Smooth muscle cell (in vitro differentiated cells): Measurements from ENCODE around the gene CHST3. TPM values are rescaled to one million over a fixed set of nuclear protein-coding genes. Genes with fewer than 3 reads are reported as not detected.
A peak's percentile ranks its signal among the peaks of the same experiment; 100 is the strongest.

ENCODE experiments used
- DNase-seq: peaks from one replicate; lab custom pipeline; 2025; ENCODE audit not compliant: unreplicated experiment; lab: John Stamatoyannopoulos, UW
- H2AFZ ChIP-seq: fragments of 200-600 bp; sonication (generic); 2 replicates; pipeline ENCODE4 v1.6.0; 2016; ENCODE audit warnings: antibody characterized with exemption, low read depth, mild to moderate bottlenecking
- H3F3A ChIP-seq: fragments of 200-600 bp; sonication (generic); 2 replicates; pipeline ENCODE4 v1.6.0; 2017; ENCODE audit warnings: antibody characterized with exemption, low read depth
- H3K27ac ChIP-seq: fragments of 200-600 bp; sonication (generic); 2 replicates; pipeline ENCODE4 v1.5.1; 2016; ENCODE audit warnings: low read depth, mild to moderate bottlenecking
- H3K27me3 ChIP-seq: fragments of 200-600 bp; sonication (generic); 2 replicates; pipeline ENCODE4 v1.6.1; 2016; ENCODE audit warnings: low read depth, mild to moderate bottlenecking
- H3K36me3 ChIP-seq: fragments of 200-600 bp; sonication (generic); 2 replicates; pipeline ENCODE4 v1.5.1; 2016; ENCODE audit warnings: low read depth
- H3K4me1 ChIP-seq: fragments of 200-600 bp; sonication (generic); 2 replicates; pipeline ENCODE4 v1.5.1; 2016; ENCODE audit warnings: low read depth
- H3K4me2 ChIP-seq: fragments of 200-600 bp; sonication (generic); 2 replicates; pipeline ENCODE4 v1.6.0; 2016; ENCODE audit warnings: mild to moderate bottlenecking
- H3K4me3 ChIP-seq: fragments of 200-600 bp; sonication (generic); 2 replicates; pipeline ENCODE4 v1.5.1; 2016; ENCODE audit warnings: mild to moderate bottlenecking
- H3K79me2 ChIP-seq: fragments of 200-600 bp; sonication (generic); 2 replicates; pipeline ENCODE4 v1.6.0; 2016; ENCODE audit warnings: low read depth, mild to moderate bottlenecking
- H3K9ac ChIP-seq: fragments of 200-600 bp; sonication (generic); 2 replicates; pipeline ENCODE4 v1.6.0; 2016; ENCODE audit warnings: low read depth
- H3K9me3 ChIP-seq: fragments of 200-600 bp; sonication (generic); replicated peaks from 2 replicates; pipeline ENCODE4 v1.5.1; 2016; ENCODE audit warnings: low read depth
- H4K20me1 ChIP-seq: fragments of 200-600 bp; sonication (generic); 2 replicates; pipeline ENCODE4 v1.6.0; 2016; ENCODE audit warnings: low read depth
- CTCF ChIP-seq: fragments of 200-600 bp; sonication (generic); IDR thresholded peaks from 2 replicates; pipeline ENCODE4 v1.5.1; 2017; ENCODE audit warnings: borderline replicate concordance, mild to moderate bottlenecking, antibody characterized with exemption; ENCODE audit not compliant: insufficient read depth, poor library complexity, severe bottlenecking
- WGBS: methylation state at CpG from one replicate; pipeline ENCODE4 v1.1.7; 2016; ENCODE audit warnings: low lambda C conversion rate; 5-methylcytosine and 5-hydroxymethylcytosine counted together
- polyA plus RNA-seq: library from polyadenylated mRNA; unstranded; fragments of >200 nt; fragmentation: Nextera tagmentation; extraction: Ambion mirVana; gene quantifications from 2 replicates; pipeline ENCODE4 v1.2.1, GENCODE V29; 2016
- total RNA-seq: library from RNA; depleted of rRNA; stranded (reverse); fragments of >200 nt; gene quantifications from 2 replicates; pipeline ENCODE4 v1.2.3, GENCODE V29; 2014

The CHST3 gene
- total and polyA plus RNA-seq, 2 experiments from 2014 or later: 7.0 to 10.6 TPM

DNA sequence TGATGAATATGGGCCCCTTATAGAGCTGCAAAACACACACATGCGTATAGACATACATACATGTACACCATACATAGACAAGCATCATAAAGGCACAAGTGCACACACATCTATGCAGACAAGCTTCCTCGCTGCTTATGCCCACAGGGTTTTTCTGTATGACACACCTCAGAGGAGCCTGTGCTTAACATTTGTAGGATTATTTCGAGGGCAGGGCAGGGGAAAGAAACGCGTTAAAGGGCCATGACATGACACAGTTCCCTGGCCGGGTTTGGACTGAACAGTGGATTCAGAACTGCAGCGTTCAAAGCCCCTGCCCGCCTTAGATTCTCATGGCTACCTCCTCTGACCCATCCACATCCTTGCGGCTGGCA is 44.8 kb downstream of the CHST3 start:
- H3K4me1 ChIP-seq: peaks cover 7% of the 10 kb centered on the region
- no peak overlapping the region for H3K4me3 ChIP-seq
- peaks cover 9% of the 10 kb centered on the region for H3F3A ChIP-seq
- peak overlapping the region; percentile 50 for H2AFZ ChIP-seq
- no peaks in the 10 kb centered on the region for H3K79me2 ChIP-seq
- H4K20me1 ChIP-seq: no peaks in the 10 kb centered on the region
- no peak for DNase-seq
- H3K27me3 ChIP-seq: no peaks in the 10 kb centered on the region
- WGBS: 32% methylated on average over 9 of the region's 9 CpGs
- no peaks in the 10 kb centered on the region for H3K9me3 ChIP-seq
- H3K4me2 ChIP-seq: peak overlapping the region; percentile 79
- peak overlapping the region; percentile 94 for H3K27ac ChIP-seq
- TF ChIP-seq CTCF: no peak
- H3K36me3 ChIP-seq: no peaks in the 10 kb centered on the region
- H3K9ac ChIP-seq: peak overlapping the region; percentile 72

DNA sequence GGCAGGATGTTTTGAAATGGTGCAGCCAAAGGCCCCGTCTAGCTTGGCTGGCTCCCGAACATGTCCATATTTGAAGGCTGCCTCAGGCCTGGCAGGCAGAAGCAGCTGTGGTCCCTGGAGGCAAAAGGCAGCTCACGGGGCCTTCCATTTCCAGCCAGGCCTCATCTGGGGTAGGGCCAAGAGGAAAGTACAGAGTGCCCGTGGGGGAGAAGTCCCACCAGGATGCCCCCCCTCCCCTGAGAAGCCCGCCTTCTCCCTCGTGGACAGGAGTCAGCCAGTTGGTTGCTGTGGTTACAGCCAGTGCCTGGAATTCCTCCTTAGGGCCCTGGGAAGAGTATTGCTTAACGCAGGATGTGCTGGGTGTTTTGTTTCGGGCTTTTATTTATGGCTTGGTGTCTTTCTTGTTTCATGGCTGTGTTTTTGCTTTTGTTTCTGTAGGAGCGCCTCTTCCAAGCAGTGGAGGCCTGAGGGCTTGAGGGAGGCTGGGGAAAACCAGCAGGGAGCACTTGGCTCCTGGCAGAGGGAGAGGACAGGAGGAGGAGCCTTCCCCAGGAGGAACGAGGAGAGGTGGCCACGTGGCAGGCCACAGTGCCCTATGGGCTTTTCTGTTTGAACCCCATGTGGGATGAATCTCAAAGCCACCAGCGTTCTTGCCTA is 45.4 kb downstream of the CHST3 start:
- Histone ChIP-seq H3K4me1 (peaks cover 7% of the 10 kb centered on the region), H3K36me3 (no peaks in the 10 kb centered on the region), H3K79me2 (no peaks in the 10 kb centered on the region), H3K4me2 (peak overlapping the region; percentile 79), H3K27ac (peak overlapping the region; percentile 94), H3K4me3 (no peak overlapping the region), H2AFZ (peak overlapping the region; percentile 50), H3F3A (peaks cover 9% of the 10 kb centered on the region), H4K20me1 (no peaks in the 10 kb centered on the region), H3K9me3 (no peaks in the 10 kb centered on the region), H3K9ac (peak overlapping the region; percentile 72), H3K27me3 (no peaks in the 10 kb centered on the region)
- no peak for TF ChIP-seq CTCF
- peak; percentile 51 for DNase-seq
- WGBS: 7% methylated on average over 12 of the region's 12 CpGs

- no peaks in the 10 kb centered on the region for H3K9me3 ChIP-seq
- peak overlapping the region; percentile 79 for H3K4me2 ChIP-seq
- H3K79me2 ChIP-seq: no peaks in the 10 kb centered on the region
- no peak overlapping the region for H3K4me3 ChIP-seq
- no peaks in the 10 kb centered on the region for H3K36me3 ChIP-seq
- no peak overlapping the region for H2AFZ ChIP-seq
- 74% methylated on average over 7 of the region's 7 CpGs for WGBS
- H3F3A ChIP-seq: peaks cover 9% of the 10 kb centered on the region
- no peaks in the 10 kb centered on the region for H4K20me1 ChIP-seq
- no peak for TF ChIP-seq CTCF
- H3K27me3 ChIP-seq: no peaks in the 10 kb centered on the region
- H3K9ac ChIP-seq: peak overlapping the region; percentile 72
- peak overlapping the region; percentile 94 for H3K27ac ChIP-seq
- DNase-seq: no peak
- peaks cover 7% of the 10 kb centered on the region for H3K4me1 ChIP-seq
Measured at GRCh38 chr10:72010234-72010973, 46.2 kb downstream of the CHST3 start.

- no peak for TF ChIP-seq CTCF
- Histone ChIP-seq H3K4me3 (no peak overlapping the region), H3K4me2 (no peak overlapping the region), H3K79me2 (no peaks in the 10 kb centered on the region), H4K20me1 (no peaks in the 10 kb centered on the region), H3K27me3 (no peaks in the 10 kb centered on the region), H3K27ac (peak overlapping the region; percentile 94), H3K9me3 (no peaks in the 10 kb centered on the region), H3F3A (peaks cover 9% of the 10 kb centered on the region), H2AFZ (no peak overlapping the region), H3K36me3 (no peaks in the 10 kb centered on the region), H3K9ac (no peak overlapping the region), H3K4me1 (peaks cover 7% of the 10 kb centered on the region)
- WGBS: 95% methylated on average over 9 of the region's 9 CpGs
- no peak for DNase-seq
Measured at GRCh38 chr10:72011016-72011415, 46.8 kb downstream of the CHST3 start.
